GM18505 (cell line): ENCODE measurements around the gene MST1.

Experiments used
- ATAC-seq: cut with Tn5 transposase; IDR thresholded peaks from one replicate; pipeline ENCODE4 v1.9.1; 2021; ENCODE audit not compliant: unreplicated experiment
- POLR2A ChIP-seq: IDR thresholded peaks from 4 replicates; pipeline ENCODE4 v1.6.1; 2011; ENCODE audit warnings: borderline replicate concordance; ENCODE audit not compliant: insufficient read depth, insufficient read length; ENCODE audit errors: extremely low read depth

The MST1 gene

GRCh38 chr3:49668414-49668797 lies 20.9 kb downstream of the MST1 start:
- TF ChIP-seq POLR2A: no peak
- ATAC-seq: no peak

- no peak for TF ChIP-seq POLR2A
- no peak for ATAC-seq
Measured at GRCh38 chr3:49667701-49668413, 21.4 kb downstream of the MST1 start.

DNA sequence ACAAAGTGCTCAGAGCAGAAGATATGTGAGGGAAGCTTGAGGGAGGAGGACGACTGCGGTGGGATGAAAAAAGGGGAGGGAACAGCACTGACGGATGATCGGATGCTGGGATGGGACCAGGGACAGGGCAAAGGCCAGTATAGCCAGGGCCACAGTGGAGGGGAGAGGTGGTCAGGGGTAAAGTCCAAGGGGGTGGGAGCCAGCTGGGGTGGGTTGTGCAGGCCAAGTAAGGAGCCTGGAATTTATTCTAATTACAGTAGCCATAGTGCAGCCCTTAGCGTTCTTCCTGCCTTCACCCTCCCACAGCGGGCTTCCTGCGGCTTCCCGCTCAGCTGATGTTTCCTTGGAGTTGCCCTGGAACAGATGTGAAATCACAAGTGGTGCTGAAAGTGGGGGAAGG lies 22.7 kb downstream of the MST1 start:
- no peak for ATAC-seq
- TF ChIP-seq POLR2A: no peak

- TF ChIP-seq POLR2A: no peak
- no peak for ATAC-seq
Measured at GRCh38 chr3:49665822-49666519, 23.3 kb downstream of the MST1 start.

GRCh38 chr3:49664300-49664699 lies 25.0 kb downstream of the MST1 start:
- no peak for ATAC-seq
- TF ChIP-seq POLR2A: no peak

DNA sequence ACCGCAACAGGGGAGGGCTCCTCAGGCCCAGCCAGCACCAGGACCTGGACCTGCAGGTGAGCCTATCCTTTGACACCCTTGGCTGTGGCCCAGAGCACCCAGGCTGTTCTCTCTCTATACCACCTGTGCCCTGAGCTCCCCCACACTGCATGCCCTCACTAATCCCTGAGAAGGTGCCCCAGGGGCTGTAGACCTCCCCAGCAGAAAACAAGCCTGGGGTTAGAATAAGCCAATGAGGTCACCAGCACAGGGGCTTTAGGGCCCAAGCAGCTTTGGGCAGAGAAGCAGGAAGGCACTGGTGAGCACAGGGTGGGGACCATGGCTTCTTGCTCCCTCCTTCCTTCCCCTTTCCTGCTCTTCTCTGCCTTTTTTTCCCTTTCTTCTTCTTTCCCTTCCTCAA lies 25.4 kb downstream of the MST1 start:
- TF ChIP-seq POLR2A: no peak
- ATAC-seq: no peak

GRCh38 chr3:49662720-49663413 lies 26.4 kb downstream of the MST1 start:
- TF ChIP-seq POLR2A: no peak
- ATAC-seq: no peak

DNA sequence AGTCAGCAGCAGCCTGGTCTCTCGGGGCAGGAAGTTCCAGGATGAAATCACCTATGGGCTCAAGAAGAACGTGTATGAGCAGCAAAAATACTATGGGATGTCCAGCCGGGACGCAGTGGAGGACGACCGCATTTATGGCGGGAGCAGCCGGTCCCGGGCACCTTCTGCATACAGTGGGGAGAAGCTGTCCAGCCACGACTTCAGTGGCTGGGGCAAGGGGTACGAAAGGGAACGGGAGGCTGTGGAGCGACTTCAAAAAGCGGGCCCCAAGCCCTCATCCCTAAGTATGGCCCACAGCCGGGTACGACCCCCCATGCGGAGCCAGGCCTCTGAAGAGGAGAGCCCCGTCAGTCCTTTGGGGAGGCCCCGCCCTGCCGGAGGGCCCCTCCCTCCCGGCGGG lies 27.3 kb downstream of the MST1 start:
- no peak for TF ChIP-seq POLR2A
- no peak for ATAC-seq

DNA sequence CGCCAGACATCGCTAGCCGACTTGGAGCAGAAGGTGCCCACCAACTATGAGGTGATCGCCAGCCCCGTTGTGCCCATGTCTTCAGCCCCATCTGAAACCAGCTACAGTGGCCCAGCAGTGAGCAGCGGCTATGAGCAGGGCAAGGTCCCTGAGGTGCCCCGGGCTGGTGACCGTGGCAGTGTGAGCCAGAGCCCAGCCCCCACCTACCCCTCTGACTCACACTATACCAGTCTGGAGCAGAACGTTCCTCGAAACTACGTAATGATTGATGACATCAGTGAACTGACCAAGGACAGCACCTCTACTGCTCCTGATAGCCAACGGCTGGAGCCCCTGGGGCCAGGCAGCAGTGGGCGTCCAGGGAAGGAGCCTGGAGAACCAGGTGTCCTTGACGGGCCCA lies 28.0 kb downstream of the MST1 start:
- no peak for TF ChIP-seq POLR2A
- ATAC-seq: no peak

- no peak for ATAC-seq
- TF ChIP-seq POLR2A: no peak
Measured at GRCh38 chr3:49659756-49660155, 29.5 kb downstream of the MST1 start.

GRCh38 chr3:49658711-49659110 lies 30.6 kb downstream of the MST1 start:
- no peak for ATAC-seq
- TF ChIP-seq POLR2A: no peak

DNA sequence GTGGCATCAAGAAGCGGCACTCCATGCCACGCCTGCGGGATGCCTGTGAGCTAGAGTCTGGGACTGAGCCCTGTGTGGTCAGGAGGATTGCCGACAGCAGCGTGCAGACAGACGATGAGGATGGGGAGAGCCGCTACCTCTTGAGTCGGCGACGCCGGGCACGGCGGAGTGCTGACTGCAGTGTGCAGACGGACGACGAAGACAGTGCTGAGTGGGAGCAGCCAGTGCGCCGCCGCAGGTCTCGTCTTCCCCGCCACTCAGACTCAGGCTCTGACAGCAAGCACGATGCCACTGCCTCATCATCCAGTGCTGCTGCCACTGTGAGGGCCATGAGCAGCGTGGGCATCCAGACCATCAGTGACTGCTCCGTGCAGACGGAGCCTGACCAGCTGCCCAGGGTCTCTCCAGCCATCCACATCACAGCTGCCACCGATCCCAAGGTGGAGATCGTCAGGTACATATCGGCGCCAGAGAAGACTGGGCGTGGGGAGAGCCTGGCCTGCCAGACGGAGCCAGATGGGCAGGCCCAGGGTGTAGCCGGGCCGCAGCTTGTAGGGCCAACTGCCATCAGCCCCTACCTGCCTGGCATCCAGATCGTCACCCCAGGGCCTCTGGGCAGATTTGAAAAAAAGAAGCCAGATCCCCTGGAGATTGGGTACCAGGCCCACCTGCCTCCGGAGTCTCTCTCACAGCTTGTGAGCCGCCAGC lies 31.9 kb downstream of the MST1 start:
- no peak for TF ChIP-seq POLR2A

GRCh38 chr3:49656541-49657112 lies 32.6 kb downstream of the MST1 start:
- no peak for TF ChIP-seq POLR2A
- ATAC-seq: no peak

More for the DNA sequence above, 31.9 kb downstream of the MST1 start:
- no peak for ATAC-seq
